NCI-H1694 treated with DMSO at 0.1 percent for 48 hours (cell line): ENCODE results near the gene KLRF2.

ENCODE experiments used
- DNase-seq: peaks from one replicate; lab custom pipeline; 2025; lab: John Stamatoyannopoulos, UW

The KLRF2 gene

GRCh38 chr12:9888665-9889273 is 7.5 kb downstream of the KLRF2 start:
- no peak for DNase-seq

DNA sequence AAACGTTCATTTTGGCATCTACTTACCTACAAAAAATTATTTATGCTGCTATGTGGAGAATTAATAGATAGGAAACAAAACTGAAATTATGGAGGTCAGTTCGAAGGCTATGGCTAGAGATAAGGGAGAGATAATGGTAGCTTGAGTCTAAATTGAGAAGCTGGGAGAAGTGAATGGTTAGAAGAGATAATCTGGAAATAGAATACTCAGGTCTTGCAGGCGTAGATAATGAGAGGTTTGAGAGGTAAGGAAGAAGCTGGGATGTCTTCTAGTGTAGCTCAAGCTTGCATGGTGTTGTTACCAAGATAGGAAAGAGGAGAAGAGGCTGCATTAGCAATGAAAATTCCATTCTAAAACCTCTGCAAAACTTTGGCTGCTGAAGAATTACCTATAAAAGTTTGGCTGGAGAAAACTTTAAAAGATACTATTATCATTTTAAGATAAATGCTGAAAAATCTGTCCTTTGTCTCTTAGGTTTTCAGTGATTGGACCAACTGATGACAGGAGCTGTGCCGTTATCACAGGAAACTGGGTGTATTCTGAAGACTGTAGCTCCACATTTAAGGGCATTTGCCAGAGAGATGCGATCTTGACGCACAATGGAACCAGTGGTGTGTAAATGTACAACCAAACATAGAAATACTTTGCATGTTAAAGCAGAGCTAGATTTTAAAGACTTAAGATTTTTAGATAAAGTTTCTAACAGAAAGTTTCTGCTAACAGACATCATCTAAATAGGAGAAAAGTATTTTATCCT is 14.1 kb downstream of the KLRF2 start:
- DNase-seq, result no peak

DNA sequence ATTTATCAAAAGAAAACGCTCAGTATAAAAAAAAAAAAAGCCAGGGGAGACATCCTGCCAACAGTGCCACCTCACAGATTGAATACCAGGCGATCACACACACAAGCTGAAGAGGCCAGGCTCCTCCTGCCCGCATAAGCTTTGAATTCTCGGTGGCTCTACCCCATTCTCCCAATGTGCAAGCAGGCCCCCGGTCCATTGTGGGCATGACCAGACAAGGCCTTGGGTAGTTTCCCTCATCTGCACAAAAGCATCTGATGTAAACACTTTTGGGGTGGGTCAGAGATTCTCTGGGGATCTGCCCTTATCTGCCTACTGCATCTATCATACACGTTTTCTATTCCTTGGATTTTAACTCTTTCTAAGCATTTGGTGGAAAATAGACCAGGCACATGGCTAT is 16.2 kb downstream of the KLRF2 start:
- no peak for DNase-seq

DNA sequence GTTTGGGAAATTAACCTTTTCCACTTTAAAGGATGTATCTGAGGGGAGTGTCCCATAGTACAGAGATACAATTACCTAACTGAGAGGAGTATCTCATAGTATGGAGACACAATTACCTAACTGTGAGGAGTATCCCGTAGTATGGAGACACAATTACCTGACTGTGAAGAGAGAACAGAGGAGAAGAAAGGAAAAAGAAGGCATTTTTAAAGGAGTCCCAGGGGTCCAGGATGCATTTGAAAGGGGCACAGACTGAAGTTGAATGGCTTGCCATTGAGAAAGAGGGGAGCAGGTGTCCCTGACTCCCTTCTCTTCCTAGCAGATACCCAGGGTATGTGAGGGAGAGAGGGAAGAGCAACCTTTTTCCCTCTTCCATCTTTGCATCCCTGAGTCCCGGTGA is 17.9 kb downstream of the KLRF2 start:
- no peak for DNase-seq

DNA sequence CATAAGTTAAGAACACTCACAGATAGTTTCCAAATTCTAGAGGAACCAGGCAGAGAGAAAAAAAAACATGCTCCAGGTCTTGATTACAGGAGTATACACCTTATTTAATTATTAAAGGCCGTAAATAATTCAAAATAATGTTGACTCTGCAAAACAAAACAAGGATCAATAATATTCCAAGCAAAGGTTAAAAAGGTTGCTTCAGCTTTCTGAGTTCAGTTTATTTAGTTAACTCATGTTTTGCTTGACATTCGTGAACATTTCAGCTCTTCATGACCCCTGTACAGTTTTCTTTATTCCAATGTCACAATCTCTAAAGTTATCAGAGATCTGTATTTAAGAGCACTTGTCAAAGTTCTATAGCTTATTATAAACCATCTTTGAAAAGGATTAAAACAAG is 19.6 kb downstream of the KLRF2 start:
- no peak for DNase-seq

- no peak for DNase-seq
Observed at GRCh38 chr12:9902539-9903228, 21.4 kb downstream of the KLRF2 start.

DNA sequence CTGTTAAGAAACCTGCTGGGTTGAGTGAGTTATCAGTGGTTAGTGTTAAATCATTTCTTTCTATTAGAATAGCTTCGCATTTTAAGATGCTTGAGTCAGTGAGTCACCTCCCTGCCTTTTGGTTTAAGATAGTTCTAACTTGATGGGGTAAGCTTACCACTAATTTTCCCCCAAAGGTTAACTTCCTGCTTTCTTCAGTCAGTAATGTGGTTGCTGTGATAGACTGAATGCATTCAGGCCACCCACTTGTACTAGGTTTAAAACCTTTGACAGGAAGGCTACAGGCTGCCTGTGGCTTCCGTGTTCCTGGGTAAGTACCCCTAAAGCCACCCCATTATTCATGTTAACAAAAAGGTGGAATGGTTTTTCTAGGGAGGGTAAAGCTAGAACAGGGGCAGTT is 25.6 kb downstream of the KLRF2 start:
- no peak for DNase-seq

DNA sequence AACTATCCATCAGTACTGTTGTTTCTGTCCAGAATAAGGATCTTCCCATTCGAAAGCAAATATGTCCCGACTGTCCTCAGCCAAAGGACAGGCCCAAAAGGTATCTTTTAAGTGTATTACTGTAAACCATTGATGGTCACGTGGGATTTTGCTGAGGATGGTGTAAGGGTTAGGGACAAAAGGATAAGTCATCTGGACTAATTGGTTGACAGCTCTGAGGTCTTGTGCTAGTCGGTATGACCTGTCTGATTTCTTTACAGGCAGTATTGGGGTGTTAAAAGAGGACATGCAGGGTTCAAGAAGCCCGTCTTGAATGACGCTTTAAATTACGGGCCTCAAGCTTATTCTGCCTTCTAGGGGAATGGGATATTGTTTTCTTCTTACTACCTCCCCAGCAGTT is 26.5 kb downstream of the KLRF2 start:
- DNase-seq, result no peak

- no peak for DNase-seq
Observed at GRCh38 chr12:9908350-9908749, 27.1 kb downstream of the KLRF2 start.

DNA sequence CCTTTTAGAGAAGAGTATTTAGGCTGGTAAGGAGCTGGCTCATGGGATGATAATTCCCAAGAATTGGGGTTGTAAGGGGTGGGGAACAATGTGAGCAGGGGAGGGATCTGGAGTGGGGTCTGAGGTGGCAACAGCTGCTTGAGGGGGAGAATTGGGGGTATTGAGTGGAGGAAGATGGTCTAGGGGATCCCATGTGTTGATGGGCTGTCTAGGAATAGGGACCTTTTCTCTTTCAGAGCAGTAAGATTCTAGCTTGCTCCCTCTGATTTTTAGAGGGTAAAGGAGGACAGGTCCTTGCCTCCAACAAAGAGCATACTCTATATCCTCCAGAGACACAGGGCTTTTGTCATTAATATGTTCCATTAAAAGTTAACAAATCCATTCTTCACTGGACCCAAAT is 28.4 kb downstream of the KLRF2 start:
- DNase-seq, result no peak

DNA sequence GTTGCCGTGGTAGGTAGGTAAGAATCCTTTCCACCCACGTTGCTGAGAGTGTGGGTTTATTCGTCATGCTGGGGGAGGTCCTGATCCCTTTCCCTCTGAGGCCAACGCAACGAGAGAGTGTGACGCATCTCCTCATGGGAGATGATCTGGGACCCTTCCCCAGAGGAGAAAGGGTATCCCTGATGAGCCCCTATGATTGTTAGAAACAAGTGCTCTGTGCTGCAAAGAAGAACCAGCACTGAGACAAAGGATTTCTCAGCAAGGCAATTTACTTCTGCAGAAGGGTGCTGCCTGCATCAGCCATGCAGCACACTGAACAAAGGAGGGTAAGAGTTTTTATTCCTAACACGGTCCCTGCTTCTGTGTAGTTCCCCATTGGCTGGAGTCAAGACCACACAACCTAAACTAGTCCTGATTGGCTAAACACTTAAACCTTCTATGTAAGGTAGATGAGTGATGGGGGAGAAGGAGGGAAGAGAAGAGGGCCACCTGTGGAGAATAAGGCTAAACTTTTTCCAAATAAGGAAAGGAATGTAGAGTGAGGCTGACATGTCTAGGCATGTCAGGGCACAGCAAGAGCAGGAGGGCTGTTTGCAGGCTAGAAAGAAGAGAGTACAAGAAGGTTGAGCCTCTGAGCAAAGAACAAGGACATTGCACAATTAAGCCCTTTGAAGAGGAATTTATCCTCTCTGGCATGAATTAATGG is 29.6 kb downstream of the KLRF2 start:
- DNase-seq, result no peak

GRCh38 chr12:9911708-9912107 is 30.4 kb downstream of the KLRF2 start:
- no peak for DNase-seq

DNA sequence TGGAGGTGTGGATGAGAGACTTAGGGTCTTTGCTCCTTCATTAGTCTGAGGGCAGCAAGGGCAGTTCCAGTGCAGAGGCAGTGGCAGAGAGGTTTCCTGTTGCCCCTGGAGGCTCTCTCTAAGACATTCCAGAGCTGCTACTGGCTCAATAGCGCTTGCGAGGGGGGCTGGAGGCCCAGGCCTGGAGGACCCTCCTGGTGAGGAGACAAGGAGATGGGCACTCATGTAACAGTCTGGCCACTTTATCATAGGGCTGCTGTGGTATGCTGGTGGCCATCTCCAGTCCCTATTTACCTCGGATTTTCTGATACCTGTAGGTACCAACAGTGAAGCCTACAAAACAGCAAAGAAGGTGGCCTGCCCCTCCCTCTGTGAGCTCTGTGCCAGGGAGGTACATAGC is 38.2 kb downstream of the KLRF2 start:
- no peak for DNase-seq

- DNase-seq, result no peak
Observed at GRCh38 chr12:9920451-9920850, 39.2 kb downstream of the KLRF2 start.

GRCh38 chr12:9922429-9922828 is 41.1 kb downstream of the KLRF2 start:
- DNase-seq, result no peak

DNA sequence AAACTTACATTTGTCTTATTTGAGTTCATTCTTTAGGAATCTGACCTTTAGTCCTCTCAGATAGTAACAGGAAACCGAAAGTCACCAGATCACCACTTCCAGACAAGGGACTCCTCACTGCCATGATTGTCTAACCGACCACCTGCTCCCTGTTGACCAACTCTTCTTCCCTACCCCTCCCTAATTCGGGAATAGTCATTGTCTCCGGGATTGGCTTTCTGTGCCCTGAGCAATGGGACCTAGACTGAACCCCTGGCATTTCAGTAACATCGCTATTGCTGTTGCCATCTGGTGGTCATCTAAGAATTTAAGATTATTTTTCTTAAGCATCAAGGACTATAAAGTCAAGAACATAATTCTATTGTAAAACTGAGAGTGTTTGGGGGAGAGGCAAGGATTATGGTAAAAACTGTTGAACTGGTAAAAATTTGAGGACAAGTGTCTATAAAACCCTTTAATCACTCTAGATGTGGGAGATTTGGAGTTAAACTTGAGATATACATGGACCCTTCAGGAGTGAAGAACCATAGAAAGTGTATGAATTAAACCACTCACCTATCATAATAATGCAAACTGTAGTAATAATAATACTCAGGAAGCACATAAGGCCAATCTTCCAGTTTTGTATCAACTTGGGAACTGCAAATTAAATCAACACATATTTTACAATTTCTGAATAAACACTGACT is 44.6 kb downstream of the KLRF2 start:
- DNase-seq, result no peak

DNA sequence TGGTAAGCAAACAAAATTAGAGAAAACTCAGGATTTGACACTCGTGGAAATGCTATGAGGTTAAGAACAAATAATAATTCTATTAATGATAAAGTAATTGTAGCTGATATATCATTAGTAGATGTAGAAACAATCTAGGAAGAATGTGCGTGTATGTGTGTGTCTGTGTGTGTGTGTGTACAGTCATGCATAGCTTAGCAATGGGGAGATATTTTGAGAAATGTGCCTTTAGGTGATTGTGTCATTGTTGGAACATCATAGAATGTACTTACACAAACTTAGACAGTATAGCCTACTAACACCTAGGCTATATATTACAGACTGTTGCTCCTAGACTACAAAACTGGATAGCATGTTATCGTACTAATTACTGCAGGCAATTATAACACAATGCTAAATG is 45.6 kb downstream of the KLRF2 start:
- no peak for DNase-seq

DNA sequence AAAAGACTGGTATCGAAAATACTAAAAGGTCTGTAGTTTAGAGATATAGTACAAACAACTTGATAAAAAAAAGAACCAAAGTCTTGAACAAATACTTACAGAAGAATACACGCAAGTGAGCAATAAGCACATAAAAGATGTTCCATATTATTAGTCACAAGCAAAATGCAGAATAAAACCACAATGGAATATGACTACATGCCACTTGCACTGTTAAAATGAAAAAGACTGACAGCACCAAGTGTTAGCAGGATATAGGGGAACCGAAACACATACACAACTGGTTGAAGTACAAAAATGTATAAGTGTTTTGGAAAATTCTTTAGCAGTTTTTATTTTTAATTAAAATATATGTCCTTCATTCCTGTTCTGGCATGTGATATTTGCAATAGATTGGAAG is 47.3 kb downstream of the KLRF2 start:
- DNase-seq, result no peak

- DNase-seq, result no peak
Observed at GRCh38 chr12:9931245-9931644, 50.0 kb downstream of the KLRF2 start.

GRCh38 chr12:9932270-9932669 is 51.0 kb downstream of the KLRF2 start, which contains the start of gene CLEC2A:
Gene CLEC2A (minus strand): TSS chr12:9932370. CDS start chr12:9932329, 41 bp downstream.
- no peak for DNase-seq

GRCh38 chr12:9933958-9934357 is 52.7 kb downstream of the KLRF2 start:
- no peak for DNase-seq

GRCh38 chr12:9935026-9935425 is 53.7 kb downstream of the KLRF2 start:
- no peak for DNase-seq
